Esophagus muscularis mucosa (tissue), 4 donors: ENCODE measurements around the gene KIF5C. TPM values are rescaled to one million over a fixed set of nuclear protein-coding genes. Genes with fewer than 3 reads are reported as not detected.
A peak's percentile ranks its signal among the peaks of the same experiment; 100 is the strongest.

ENCODE experiments used
- DNase-seq: peaks from one replicate; pipeline ENCODE4 v3.0.0-alpha.2; 2017; ENCODE audit errors: extremely low spot score
- H3K27ac ChIP-seq, 4 donors: fragments of 200-600 bp; sonication (generic); replicated peaks in 1 of 4; 1 replicate in 3 of 4; 2 replicates in 1 of 4; pipeline ENCODE4 v1.5.1; 2016 to 2019; ENCODE audit warnings: mild to moderate bottlenecking in 1 of 4
- H3K27me3 ChIP-seq, 4 donors: fragments of 200-600 bp; sonication (generic); one replicate each; pipeline versions ENCODE4 v1.5.1 to v1.6.0; 2016 to 2019
- H3K36me3 ChIP-seq, 4 donors: fragments of 200-600 bp; sonication (generic); one replicate each; pipeline ENCODE4 v1.5.1; 2016 to 2019
- H3K4me1 ChIP-seq, 4 donors: fragments of 200-600 bp; sonication (generic); one replicate each; pipeline ENCODE4 v1.5.1; 2016 to 2019
- H3K4me3 ChIP-seq, 4 donors: fragments of 200-600 bp; sonication (generic); 1 replicate in 2 of 4; 2 replicates in 2 of 4; pipeline ENCODE4 v1.5.1; 2016 to 2019; ENCODE audit warnings: mild to moderate bottlenecking in 4 of 4, moderate library complexity in 1 of 4
- H3K9me3 ChIP-seq, 4 donors: fragments of 200-600 bp; sonication (generic); 1 replicate in 3 of 4; 2 replicates in 1 of 4; pipeline ENCODE4 v1.5.1; 2016 to 2019
- CTCF ChIP-seq, 3 experiments: fragments of 200-600 bp in 2 of 3; fragments of 450-650 bp in 1 of 3; sonication (generic) in 2 of 3; IDR thresholded peaks; one replicate each; pipeline ENCODE4 v1.5.1; 2017 to 2019; ENCODE audit warnings: antibody characterized with exemption in 3 of 3, mild to moderate bottlenecking in 2 of 3, moderate library complexity in 1 of 3
- EP300 ChIP-seq: sonication (generic); formaldehyde crosslinking; IDR thresholded peaks from one replicate; pipeline ENCODE4 v1.6.1; 2017; ENCODE audit warnings: antibody characterized with exemption
- POLR2A ChIP-seq: fragments of 450-650 bp; IDR thresholded peaks from one replicate; pipeline ENCODE4 v1.6.1; 2017; ENCODE audit warnings: antibody characterized with exemption, moderate library complexity, mild to moderate bottlenecking, low read depth
- POLR2AphosphoS5 ChIP-seq, 2 donors: sonication (generic); formaldehyde crosslinking; IDR thresholded peaks; one replicate each; pipeline ENCODE4 v1.6.1; 2017; ENCODE audit warnings: antibody characterized with exemption in 2 of 2
- WGBS: methylation state at CpG from one replicate; pipeline ENCODE4 v1.1.5; 2018; 5-methylcytosine and 5-hydroxymethylcytosine counted together
- intact Hi-C: fragments of 100-400 bp; cut with DNase I; formaldehyde crosslinking; loops from one replicate; pipeline ENCODE4 v1.15.1; 2023
- total RNA-seq, 4 donors: library from RNA; depleted of rRNA; stranded (reverse); fragments of >200 nt; gene quantifications; one replicate each; pipeline versions ENCODE4 v1.1.0 to v1.2.1, GENCODE V29; 2016

Gene KIF5C
- total RNA-seq, 4 donors from 2014 or later, result 2.9 to 4.6 (median 3.2) TPM

GRCh38 chr2:148909114-148909513 lies 34.1 kb downstream of the KIF5C start:
- Histone ChIP-seq H3K36me3 (no peaks in the 10 kb centered on the region), H3K27me3 (no peaks in the 10 kb centered on the region), H3K27ac (no peak overlapping the region), H3K4me1 (no peaks in the 10 kb centered on the region), H3K9me3 (peaks cover 0 to 5% (median 0%) of the 10 kb centered on the region in 4 donors), H3K4me3 (no peak overlapping the region)
- TF ChIP-seq POLR2A (no peak), CTCF (IDR thresholded peaks at IDR 0.05) (no peak)
- WGBS, result 56% methylated on average over 8 of the region's 8 CpGs
- no peak for DNase-seq
- intact Hi-C loops, result no loop called here

- intact Hi-C loops, result no loop called here
- Histone ChIP-seq H3K27me3 (no peaks in the 10 kb centered on the region), H3K36me3 (no peaks in the 10 kb centered on the region), H3K9me3 (no peaks in the 10 kb centered on the region), H3K27ac (no peak overlapping the region), H3K4me3 (no peak overlapping the region), H3K4me1 (peaks cover 0 to 7% (median 3%) of the 10 kb centered on the region in 4 donors)
- no peak for DNase-seq
- TF ChIP-seq POLR2AphosphoS5 (IDR thresholded peaks at IDR 0.05) (no peak), CTCF (IDR thresholded peaks at IDR 0.05) (no peak), POLR2A (no peak), EP300 (no peak)
Observed at GRCh38 chr2:148913061-148913460, 38.0 kb downstream of the KIF5C start.

- no peaks in the 10 kb centered on the region for H3K27me3 ChIP-seq
- H3K4me1 ChIP-seq, result peaks cover 0 to 7% (median 3%) of the 10 kb centered on the region in 4 donors
- intact Hi-C loops, result no loop called here
- no peak for DNase-seq
- TF ChIP-seq POLR2AphosphoS5 (IDR thresholded peaks at IDR 0.05) (no peak), POLR2A (no peak), EP300 (no peak), CTCF (IDR thresholded peaks at IDR 0.05) (no peak)
- H3K9me3 ChIP-seq, result peaks cover 0 to 4% (median 2%) of the 10 kb centered on the region in 4 donors
- H3K4me3 ChIP-seq, result no peak overlapping the region
- H3K36me3 ChIP-seq, result no peaks in the 10 kb centered on the region
- 94% methylated on average over 8 of the region's 8 CpGs for WGBS
- H3K27ac ChIP-seq, result no peak overlapping the region
Observed at GRCh38 chr2:148913492-148913891, 38.5 kb downstream of the KIF5C start.

GRCh38 chr2:148914463-148914862 lies 39.4 kb downstream of the KIF5C start:
- no peak for TF ChIP-seq EP300
- TF ChIP-seq CTCF (IDR thresholded peaks at IDR 0.05), result no peak
- Histone ChIP-seq H3K4me3 (no peak overlapping the region), H3K4me1 (peaks cover 0 to 7% (median 3%) of the 10 kb centered on the region in 4 donors), H3K27me3 (no peaks in the 10 kb centered on the region), H3K27ac (no peak overlapping the region), H3K36me3 (no peaks in the 10 kb centered on the region), H3K9me3 (peaks cover 0 to 12% (median 3%) of the 10 kb centered on the region in 4 donors)
- WGBS, result 61% methylated on average over 4 of the region's 4 CpGs
- intact Hi-C loops, result no loop called here
- DNase-seq, result peak; percentile 72

GRCh38 chr2:148917431-148917830 lies 42.4 kb downstream of the KIF5C start:
- H3K4me3 ChIP-seq, result no peak overlapping the region
- DNase-seq, result peak; percentile 55
- H3K9me3 ChIP-seq, result peaks cover 0 to 12% (median 3%) of the 10 kb centered on the region in 4 donors
- H3K27me3 ChIP-seq, result no peaks in the 10 kb centered on the region
- peaks cover 0 to 7% (median 3%) of the 10 kb centered on the region in 4 donors for H3K4me1 ChIP-seq
- TF ChIP-seq POLR2AphosphoS5 (IDR thresholded peaks at IDR 0.05) (no peak), POLR2A (no peak), EP300 (no peak), CTCF (IDR thresholded peaks at IDR 0.05) (no peak)
- intact Hi-C loops, result no loop called here
- H3K27ac ChIP-seq, result no peak overlapping the region
- 92% methylated on average over 1 of the region's 1 CpG for WGBS
- H3K36me3 ChIP-seq, result no peaks in the 10 kb centered on the region
